HG02623 (cell line): ENCODE results near the gene BTG4.

Source experiments
- ATAC-seq: cut with Tn5 transposase; IDR thresholded peaks from one replicate; pipeline ENCODE4 v1.9.1; 2021; ENCODE audit warnings: moderate library complexity; ENCODE audit not compliant: unreplicated experiment

BTG4 gene

DNA sequence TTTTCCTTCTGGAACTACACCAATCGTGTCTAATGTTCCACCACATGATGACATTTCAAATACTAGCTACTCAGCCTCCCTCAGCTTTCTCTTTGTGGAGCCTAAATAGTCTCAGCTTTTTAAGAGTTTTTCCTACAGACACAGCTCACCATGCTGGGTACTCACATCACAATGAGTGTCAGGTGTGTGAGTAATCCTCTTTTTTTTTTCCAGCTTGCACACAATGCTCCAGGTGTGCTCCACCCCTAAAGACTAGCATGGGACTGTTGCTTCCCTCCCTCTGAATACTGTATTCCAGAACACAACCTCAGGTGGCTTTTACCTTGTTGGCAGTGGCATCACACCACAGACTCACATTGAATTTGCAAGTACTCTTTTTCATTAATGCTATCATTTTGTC, 11.7 kb downstream of the BTG4 start:
- no peak for ATAC-seq

DNA sequence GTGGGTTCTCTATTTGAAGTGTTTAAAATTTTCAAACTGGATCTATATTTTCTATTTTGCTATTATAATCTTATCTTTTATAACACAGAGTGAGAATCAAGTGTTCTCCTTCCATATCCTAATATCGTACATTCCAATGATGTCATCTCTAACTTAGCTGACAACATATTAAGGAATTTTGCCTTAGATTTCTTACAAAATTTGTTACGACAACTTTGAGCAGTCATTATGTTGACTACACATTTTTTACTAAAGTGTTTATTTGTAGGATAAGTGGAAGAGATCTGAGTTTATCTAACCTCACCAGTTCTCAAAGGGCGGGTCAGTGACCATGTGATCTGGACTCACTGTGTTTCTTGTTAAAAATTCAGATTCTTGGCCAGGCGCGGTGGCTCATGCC, 12.7 kb downstream of the BTG4 start:
- no peak for ATAC-seq

DNA sequence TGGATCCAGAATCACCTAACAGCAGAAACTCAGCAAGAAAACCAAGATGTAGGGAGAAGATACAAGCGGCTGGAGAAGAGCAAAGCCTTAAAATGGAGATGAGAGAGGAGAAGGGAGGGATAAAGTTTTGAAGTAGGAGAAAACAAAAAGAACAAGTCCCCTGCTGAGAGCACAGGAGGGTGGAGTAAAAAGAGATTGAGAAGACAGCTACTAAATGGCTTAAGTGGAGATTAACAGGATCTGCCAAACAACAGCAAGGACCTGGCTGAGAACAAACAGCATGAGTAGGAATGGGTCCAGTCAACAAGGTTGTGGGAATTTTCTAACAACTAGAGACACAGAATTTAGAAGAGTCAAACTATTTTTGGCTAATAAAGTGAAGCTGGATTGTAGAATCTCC, 18.1 kb downstream of the BTG4 start:
- no peak for ATAC-seq

DNA sequence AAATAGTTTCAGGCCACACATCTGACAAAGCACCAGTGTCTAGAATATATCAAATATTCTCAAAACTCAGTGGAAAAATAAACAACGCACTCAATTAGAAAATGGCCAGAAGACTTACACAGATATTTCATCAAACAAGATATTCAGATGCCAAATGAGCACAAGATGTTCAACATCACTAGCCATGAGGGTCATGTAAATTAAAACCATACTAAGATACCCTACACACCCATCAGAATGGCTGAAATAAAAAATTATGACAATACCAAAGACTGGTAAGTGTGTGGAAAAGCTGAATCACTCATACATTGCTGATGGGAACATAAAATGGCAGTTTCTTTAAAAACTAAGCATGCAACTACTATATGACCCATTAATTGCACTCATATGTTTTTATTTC, 21.7 kb downstream of the BTG4 start:
- no peak for ATAC-seq

DNA sequence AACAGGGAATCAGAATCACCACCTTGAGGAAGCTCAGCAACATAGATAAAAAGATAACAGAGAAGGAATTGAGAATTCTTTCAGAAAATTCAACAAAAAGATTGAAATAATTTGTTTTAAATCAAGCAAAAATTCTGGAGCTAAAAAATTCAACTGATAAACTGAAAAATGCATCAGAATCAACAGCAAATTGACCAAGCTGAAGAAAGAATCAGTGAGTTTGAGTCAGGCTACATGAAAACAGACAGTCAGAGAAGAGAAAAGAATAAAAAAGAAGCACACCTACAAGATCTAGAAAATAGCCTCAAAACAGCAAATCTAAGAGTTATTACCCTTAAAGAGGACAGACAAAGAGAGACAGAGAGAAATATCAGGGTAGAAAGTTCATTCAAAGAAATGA, 28.8 kb downstream of the BTG4 start:
- ATAC-seq: no peak

DNA sequence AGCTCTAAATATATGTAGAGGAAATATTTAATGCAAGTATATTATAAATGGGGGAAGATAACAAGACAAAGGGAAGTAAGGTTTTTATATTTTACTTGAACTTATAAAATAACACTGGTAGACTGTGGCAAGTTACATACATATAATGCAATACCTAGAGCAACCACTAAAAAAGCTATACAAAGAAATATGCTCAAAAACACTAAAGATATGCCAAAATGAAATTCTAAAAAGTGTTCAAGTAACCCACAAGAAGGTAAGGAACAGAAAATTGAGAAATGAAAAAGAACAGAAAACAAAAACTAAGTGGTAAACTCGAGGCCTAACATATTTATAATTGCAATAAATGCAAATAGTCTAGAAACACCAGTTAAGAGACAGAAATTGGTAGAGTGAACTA, 32.5 kb downstream of the BTG4 start:
- no peak for ATAC-seq

DNA sequence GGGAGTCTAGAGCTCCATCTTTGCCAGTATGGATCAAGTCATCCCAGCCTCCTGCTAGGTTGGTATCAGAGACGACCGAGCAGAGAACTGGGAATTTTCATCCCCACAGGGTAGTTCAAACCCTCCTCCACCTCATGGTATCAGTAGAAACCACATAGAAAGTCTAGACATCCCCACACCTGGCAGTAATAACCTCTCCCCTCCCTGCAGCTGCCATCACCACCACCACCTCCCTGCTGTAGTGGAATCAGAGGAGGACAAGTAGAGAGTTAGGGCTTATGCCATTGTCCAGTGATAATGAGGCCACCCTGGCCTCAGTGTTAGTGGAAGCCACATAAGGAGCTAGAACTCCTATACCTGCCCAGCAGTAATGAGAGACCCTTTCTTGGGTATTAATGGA, 34.3 kb downstream of the BTG4 start:
- no peak for ATAC-seq

DNA sequence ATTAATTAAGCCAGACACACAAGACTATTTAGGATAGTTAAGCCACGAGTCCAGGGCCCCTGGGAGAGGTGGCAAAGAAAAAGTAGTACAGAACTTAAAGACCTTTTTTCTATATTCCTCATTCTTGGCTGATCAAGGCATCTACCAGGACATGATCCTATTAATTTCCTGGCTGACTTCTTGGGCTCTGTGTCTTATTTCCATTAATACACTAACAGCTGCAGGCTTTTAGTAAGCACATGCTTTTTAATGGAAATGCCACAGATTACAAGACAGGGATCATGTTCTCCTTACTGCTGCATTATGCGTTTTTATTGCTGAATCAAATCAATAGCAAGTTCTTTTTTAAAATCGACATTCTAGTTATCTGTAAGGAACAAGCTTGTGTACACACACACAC, 35.2 kb downstream of the BTG4 start:
- no peak for ATAC-seq

DNA sequence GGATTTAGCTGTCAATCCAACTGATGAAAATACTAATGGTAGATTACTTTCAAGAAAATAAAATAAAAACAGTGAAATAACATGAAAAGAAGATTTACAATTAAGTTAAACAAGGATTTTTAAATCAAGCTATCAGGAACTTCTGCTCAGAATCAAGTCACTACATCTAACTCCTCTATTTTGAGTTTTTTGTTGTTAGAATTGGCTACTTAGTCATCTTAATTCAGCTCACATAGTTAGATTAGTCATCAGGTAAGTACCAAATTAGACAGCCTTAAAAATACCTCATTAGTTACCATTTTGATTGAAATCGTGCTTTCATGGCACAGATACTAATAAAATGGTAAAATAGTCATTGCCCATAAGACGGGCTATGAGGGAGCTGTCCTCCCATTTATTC, 35.8 kb downstream of the BTG4 start:
- ATAC-seq: no peak

DNA sequence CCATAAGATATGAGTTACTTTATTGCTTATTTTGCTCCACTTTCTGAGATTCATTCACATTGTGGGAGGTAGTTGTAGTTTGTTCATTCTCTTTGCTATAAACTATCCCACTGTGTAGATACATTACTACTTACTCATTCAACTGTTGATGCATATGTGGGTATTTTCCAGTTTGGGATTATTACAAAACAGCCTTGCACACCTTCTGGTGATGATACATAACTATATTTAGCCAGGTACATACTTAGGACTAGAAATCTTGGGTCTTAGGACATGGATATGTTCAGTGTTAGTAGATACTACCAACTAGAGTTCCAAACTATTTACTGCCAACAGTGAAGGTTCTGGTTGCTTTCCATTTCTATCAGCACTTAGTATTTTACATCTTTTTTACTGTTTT, 37.8 kb downstream of the BTG4 start:
- no peak for ATAC-seq

DNA sequence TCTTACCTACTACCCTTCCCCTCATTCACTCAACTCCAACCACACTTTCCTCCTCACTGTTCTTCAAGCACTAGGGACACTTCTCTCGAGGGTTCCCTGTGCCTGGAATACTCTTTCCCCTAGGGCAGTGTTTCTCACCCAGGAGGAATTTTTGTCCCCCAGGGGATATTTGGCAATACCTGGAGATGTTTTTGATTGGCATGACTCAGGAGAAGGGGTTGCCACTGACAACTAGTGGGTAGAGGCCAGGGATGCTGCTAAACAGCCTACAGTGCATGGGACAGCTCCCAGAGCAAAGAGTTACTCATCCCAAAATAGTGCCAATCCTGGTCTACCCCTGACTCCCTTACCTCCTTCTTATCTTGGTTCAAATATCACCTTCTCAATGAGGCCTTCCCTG, 40.0 kb downstream of the BTG4 start:
- no peak for ATAC-seq

DNA sequence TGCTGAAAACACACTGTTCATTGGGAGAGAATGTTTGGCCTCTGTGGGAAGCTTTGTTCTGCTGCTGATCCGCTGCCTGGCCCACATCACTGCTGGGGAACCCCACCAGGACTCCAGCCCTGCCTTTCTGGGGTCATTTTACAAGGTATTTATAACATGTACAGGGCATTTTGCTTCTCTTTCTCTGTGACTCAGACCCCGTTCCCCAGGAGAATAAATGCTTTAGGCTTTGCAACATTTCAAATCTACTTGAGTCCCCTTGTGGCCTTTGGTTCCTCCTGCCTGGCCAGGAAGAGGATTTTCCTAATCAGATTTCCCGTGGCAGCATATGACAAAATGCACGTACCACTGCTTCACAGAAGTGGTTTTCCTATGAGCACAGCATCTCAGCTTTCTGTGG, 43.0 kb downstream of the BTG4 start:
- no peak for ATAC-seq

DNA sequence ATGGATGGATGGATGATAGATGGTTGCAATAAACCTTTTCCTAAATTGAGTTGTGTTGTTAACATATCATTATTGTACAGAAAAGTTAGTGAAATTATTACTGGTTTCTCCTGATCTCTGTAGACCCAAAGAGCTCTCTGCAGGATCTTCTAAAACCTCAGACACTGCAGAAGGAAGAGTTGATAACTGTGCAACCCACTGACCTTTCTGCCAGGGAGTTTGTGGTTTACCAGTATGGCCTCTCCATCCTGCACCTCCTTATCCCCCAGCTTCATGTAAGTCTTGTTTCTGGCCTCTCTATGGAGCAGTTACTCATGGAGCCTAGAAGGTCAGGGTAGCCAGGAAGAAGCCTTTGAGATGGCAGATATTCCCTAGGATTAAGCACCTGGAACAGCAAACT, 45.6 kb downstream of the BTG4 start:
- no peak for ATAC-seq

DNA sequence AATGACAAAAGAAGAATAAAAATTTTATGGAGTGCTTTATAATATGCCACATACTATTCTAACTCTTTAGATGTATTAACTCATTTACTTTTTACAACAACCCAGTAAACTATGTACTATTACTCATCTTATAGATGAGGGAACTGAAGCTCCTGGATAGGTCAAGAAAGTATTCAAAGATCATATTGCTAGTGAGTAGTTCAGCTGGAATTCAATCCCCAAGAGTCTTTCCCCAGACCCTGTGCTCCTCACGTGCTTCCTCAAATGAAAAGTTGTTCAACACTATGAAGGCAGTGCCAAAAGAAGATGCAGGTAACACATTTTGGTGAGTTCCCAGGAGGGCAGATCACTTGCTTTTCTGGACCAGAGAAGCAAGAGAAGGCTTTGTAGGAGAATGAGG, 46.8 kb downstream of the BTG4 start:
- no peak for ATAC-seq

DNA sequence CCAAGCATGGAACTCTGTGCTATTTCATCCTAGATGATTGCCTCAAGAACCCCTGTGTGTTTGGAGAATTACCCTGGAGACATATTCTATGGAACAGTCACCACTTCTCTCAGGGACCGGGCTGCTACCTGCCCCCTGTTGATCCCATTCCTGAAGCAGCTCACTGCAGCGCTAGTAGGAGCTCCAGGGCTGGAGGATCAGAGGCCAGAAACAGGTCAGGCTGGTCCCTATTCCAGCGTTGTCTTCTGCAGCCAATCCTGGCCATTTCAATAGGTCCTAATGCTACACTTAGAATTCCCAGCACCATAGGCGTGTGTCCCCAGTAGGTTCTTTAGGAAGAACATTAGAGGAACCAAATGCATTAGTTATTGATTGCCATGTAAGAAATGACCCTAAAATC, 48.9 kb downstream of the BTG4 start:
- ATAC-seq: no peak

DNA sequence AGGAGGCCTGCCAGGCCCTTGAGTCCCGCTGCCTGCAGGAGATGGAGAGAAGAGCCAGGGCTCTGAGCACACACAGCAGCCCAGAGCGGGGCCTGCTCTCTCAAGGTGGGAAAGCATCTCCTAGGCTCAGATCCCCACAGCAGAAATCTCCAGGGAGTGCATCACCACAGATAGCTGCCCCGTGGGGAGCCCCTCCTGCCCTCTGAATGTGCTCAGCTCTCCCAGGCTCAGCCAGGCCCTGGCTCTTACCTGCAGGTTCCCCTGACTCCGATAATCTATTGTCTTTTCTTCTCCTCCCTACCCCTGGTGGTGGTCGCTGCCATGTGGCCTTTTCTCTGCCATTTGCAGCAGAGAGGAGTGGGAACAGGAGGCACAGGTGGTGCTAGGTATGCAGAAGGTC, 49.9 kb downstream of the BTG4 start:
- no peak for ATAC-seq

DNA sequence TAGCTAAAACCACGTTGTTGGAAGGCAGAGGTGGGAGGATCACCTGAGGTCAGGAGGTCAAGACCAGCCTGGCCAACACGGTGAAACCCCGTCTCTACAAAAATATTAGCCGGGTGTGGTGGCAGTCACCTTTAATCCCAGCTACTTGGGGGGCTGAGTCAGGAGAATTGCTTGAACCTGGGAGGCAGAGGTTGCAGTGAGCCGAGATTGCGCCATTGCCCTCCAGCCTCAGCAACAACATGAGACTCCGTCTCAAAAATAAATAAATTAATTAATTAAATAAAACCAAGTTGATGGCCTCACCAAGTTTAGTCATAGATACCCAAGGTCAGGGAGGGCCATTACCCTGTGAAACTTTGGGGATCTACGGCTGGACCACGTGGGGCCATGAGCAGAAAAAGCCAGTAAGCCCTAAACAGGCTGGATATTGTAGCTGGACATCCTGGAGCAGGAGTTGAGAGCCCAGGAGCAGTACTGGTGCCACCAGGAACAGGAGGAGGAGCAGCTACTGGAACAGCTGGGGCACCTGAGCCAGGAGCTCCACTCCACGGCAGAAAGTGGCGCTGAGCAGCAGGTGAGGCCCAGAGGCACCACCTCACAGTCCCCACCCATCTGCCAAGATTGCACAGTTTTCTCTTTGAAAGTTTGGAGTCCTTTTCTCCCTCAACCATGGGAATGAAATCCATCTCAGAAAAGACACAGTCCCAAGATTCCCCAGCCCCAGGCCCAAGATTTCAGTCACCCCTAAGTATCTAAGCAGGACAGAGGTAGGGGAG, 50.5 kb downstream of the BTG4 start:
- no peak for ATAC-seq

DNA sequence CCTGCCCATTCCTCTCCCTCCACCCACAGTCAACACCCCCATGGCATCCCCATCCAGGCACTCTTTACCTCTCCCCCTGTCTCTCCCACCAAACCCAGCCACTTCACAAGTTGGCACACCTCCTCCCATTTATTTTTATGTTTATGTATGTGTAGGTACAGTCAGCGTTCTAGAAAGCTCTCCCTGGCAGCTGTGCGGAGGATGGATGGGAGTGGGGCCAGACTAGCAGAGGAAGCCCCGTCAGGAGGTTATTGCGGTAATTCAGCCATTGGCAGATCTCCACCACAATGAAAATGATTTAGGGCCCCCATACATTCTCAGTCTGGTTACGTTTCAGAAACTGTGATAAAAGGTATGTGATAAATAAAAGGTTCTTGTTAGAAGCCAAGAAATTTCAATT, 51.3 kb downstream of the BTG4 start:
- no peak for ATAC-seq

DNA sequence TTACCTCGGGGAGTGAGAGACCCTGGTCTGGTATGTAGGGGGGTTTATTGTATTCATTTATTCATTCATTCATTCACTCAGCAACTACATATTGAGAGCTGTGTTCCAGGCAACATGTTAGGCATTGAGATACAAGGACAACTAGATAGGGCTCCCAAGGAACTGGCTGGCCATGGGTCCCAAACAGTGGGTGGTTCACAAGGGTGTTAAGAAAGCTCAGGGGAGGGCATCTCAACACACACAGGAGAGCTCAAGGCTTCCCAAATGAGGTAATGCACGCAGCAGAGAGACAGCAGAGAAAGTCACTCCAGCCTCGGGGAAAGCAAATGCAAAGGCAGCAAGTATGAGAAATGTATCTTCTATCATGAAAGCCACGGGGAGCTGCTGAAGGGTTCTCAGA, 51.8 kb downstream of the BTG4 start:
- no peak for ATAC-seq

DNA sequence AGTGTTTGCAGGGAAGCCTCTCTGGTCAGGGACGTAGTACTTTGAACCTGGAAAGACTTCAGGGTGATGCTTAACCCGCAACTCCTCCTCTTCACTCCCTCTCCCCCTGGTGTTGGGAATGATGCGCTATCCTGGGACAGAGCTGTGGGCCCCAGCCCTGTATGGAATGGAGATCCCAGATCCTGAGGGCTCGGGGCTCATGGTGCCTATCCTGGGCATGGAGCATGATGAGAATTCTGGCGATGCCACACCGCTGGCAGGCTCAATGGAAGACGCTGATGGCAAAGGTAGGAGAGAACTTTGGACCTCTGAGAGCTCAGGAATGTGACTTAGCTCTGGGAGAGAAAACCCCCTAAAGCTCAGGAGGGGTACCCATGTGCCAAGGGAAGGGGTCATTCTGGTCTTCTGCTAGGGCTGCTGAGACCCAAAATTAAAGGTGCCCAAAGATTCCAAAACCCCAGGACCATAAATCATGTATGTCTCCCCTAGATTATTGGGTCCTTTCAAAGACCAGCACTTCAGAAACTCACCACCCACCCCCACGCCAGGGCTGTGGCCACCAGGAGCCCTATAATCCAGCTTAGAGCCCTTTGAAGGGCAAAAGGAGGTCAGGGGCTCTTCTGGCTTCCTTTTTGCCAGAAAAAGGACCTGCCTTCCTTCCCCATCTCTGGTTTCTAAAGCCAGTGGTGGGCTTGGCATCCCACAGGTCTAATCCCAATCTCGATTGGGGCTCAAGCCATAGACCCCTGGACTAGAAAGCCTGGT, 52.5 kb downstream of the BTG4 start:
- ATAC-seq: no peak

DNA sequence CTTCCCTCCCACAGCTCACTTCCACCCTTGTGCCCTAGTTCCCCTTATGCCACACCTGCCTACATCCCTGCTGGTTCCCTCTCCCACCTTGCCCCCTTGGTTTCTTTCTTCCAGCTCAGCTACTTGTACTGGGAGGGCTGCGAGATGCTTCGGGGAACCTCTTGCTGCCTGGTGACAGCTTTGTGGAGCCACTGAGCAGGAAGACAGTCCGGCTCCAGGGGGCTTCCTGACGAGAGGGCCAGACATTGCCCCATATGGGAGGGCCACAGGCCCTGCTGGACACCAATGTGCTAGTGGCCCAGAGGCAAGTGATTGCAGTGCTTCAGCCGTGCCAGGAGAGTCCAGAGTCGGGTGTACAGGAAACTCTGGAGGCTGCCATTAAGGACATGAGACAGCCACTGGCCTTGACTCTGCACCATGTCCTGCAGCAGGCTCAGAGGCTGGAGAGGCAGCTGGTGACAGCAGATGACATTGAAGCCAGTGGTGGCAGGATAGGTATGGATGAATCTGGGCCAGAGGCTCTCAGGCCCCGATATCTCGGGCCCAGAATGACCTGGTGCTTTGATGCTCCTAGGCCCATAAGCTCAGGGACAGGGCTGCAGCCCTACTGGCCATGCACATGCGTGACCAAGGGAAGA, 54.3 kb downstream of the BTG4 start:
- no peak for ATAC-seq
